Measurements from ENCODE around the gene ARMH4.

The ARMH4 gene

GRCh38 chr14:57963071-57963470, 188.9 kb downstream of the ARMH4 start:
- DNase-seq (ENCODE audit: low spot score) = no peak

- no peak for DNase-seq (ENCODE audit: low spot score)
Measured at GRCh38 chr14:57962325-57963035, 189.5 kb downstream of the ARMH4 start.

- no peak for DNase-seq (ENCODE audit: low spot score)
Measured at GRCh38 chr14:57961786-57962060, 190.3 kb downstream of the ARMH4 start.

- DNase-seq (ENCODE audit: low spot score) = no peak
Measured at GRCh38 chr14:57960946-57961785, 190.8 kb downstream of the ARMH4 start.

- DNase-seq (ENCODE audit: low spot score) = no peak
Measured at GRCh38 chr14:57957441-57957840, 194.6 kb downstream of the ARMH4 start.

Measured in GM03348 (cell line).